Trophoblast cell (in vitro differentiated cells and primary cell): ENCODE results near the gene PLD2. TPM values are rescaled to one million over a fixed set of nuclear protein-coding genes. Genes with fewer than 3 reads are reported as not detected.

Experiments used
- DNase-seq, 2 donors: peaks; one replicate each; pipeline ENCODE4 v3.0.0-alpha.2; 2016
- H2AFZ ChIP-seq: 2 replicates; pipeline ENCODE4 v1.6.1; 2013; ENCODE audit warnings: low read length, moderate library complexity, mild to moderate bottlenecking; ENCODE audit not compliant: insufficient read depth, poor library complexity
- H2AK5ac ChIP-seq: 2 replicates; pipeline ENCODE4 v1.6.1; 2013; ENCODE audit warnings: mild to moderate bottlenecking, low read length
- H2BK120ac ChIP-seq: 2 replicates; pipeline ENCODE4 v1.6.1; 2013; ENCODE audit warnings: low read length, mild to moderate bottlenecking, moderate library complexity; ENCODE audit not compliant: insufficient read depth, poor library complexity
- H2BK12ac ChIP-seq: 2 replicates; pipeline ENCODE4 v1.6.1; 2013; ENCODE audit warnings: mild to moderate bottlenecking, low read length, moderate library complexity
- H2BK5ac ChIP-seq: 2 replicates; pipeline ENCODE4 v1.6.1; 2013; ENCODE audit warnings: low read length, low read depth, moderate library complexity, mild to moderate bottlenecking; ENCODE audit not compliant: poor library complexity
- H3K14ac ChIP-seq: 2 replicates; pipeline ENCODE4 v1.6.1; 2013; ENCODE audit warnings: mild to moderate bottlenecking, low read length
- H3K18ac ChIP-seq: 2 replicates; pipeline ENCODE4 v1.6.1; 2013; ENCODE audit warnings: mild to moderate bottlenecking, low read length
- H3K23ac ChIP-seq: 2 replicates; pipeline ENCODE4 v1.6.1; 2013; ENCODE audit warnings: low read length
- H3K27ac ChIP-seq: 2 replicates; pipeline ENCODE4 v1.5.1; 2013; ENCODE audit warnings: low read depth, mild to moderate bottlenecking, inconsistent platforms, low read length, moderate library complexity
- H3K27me3 ChIP-seq: 2 replicates; pipeline ENCODE4 v1.6.1; 2013; ENCODE audit warnings: inconsistent platforms, mild to moderate bottlenecking, low read length, moderate library complexity; ENCODE audit not compliant: insufficient read depth
- H3K36me3 ChIP-seq, 2 experiments: 1 replicate in 1 of 2; 2 replicates in 1 of 2; pipeline ENCODE4 v1.6.1; 2013; ENCODE audit warnings: low read length in 2 of 2, mild to moderate bottlenecking in 2 of 2, moderate library complexity in 1 of 2; ENCODE audit not compliant: insufficient read depth in 2 of 2, control insufficient read depth in 1 of 2
- H3K4ac ChIP-seq: 2 replicates; pipeline ENCODE4 v1.6.1; 2013; ENCODE audit warnings: low read depth, mild to moderate bottlenecking, low read length, moderate library complexity
- H3K4me1 ChIP-seq, 2 experiments: 1 replicate in 1 of 2; 2 replicates in 1 of 2; pipeline ENCODE4 v1.6.1; 2013; ENCODE audit warnings: low read length in 2 of 2, mild to moderate bottlenecking in 2 of 2, moderate library complexity in 1 of 2; ENCODE audit not compliant: insufficient read depth in 2 of 2, control insufficient read depth in 1 of 2
- H3K4me2 ChIP-seq: 2 replicates; pipeline ENCODE4 v1.6.1; 2013; ENCODE audit warnings: inconsistent platforms, mild to moderate bottlenecking, low read length, moderate library complexity
- H3K4me3 ChIP-seq: 2 replicates; pipeline ENCODE4 v1.5.1; 2013; ENCODE audit warnings: mild to moderate bottlenecking, low read depth, low read length, inconsistent platforms
- H3K79me1 ChIP-seq: one replicate; pipeline ENCODE4 v1.6.1; 2013; ENCODE audit warnings: low read length
- H3K79me2 ChIP-seq: 2 replicates; pipeline ENCODE4 v1.6.1; 2013; ENCODE audit warnings: low read length, mild to moderate bottlenecking; ENCODE audit not compliant: control insufficient read depth, insufficient read depth, poor library complexity
- H3K9ac ChIP-seq: 2 replicates; pipeline ENCODE4 v1.6.1; 2013; ENCODE audit warnings: mild to moderate bottlenecking, low read length
- H3K9me3 ChIP-seq: 2 replicates; pipeline ENCODE4 v1.6.1; 2013; ENCODE audit warnings: low read depth, mild to moderate bottlenecking, control low read depth, inconsistent platforms, low read length; ENCODE audit not compliant: insufficient read depth
- H4K12ac ChIP-seq: 2 replicates; pipeline ENCODE4 v1.6.1; 2013; ENCODE audit warnings: low read depth, mild to moderate bottlenecking, low read length, moderate library complexity
- H4K8ac ChIP-seq: 2 replicates; pipeline ENCODE4 v1.6.1; 2013; ENCODE audit warnings: low read depth, mild to moderate bottlenecking, low read length, moderate library complexity
- H4K91ac ChIP-seq: one replicate; pipeline ENCODE4 v1.6.1; 2013; ENCODE audit warnings: low read depth, mild to moderate bottlenecking, low read length, moderate library complexity
- WGBS: extraction: QIAGEN DNeasy Blood & Tissue Kit; methylation state at CpG from one replicate; pipeline ENCODE4 v1.1.7; 2013; ENCODE audit warnings: missing lambda C conversion rate; ENCODE audit not compliant: insufficient read length, insufficient coverage; ENCODE audit errors: extremely low coverage; 5-methylcytosine and 5-hydroxymethylcytosine counted together
- polyA plus RNA-seq: library from polyadenylated mRNA; stranded (reverse); fragments of 200-250 nt; gene quantifications from 2 replicates; pipeline ENCODE4 v1.2.3, GENCODE V29; 2013

Gene PLD2
- 40.7 and 43.6 TPM in 2 replicates for polyA plus RNA-seq

- no CpG with 5 or more reads among the region's 106 CpGs for WGBS
- peak within 1 kb of the TSS; percentile 67 for H4K12ac ChIP-seq
- peaks cover 2% of the 10 kb centered on the region for H3K9me3 ChIP-seq
- H3K4me3 ChIP-seq: peak within 1 kb of the TSS; percentile 91
- H3K27me3 ChIP-seq: no peaks in the 10 kb centered on the region
- H2AFZ ChIP-seq: peak within 1 kb of the TSS; percentile 83
- peak within 1 kb of the TSS; percentile 83 for H4K8ac ChIP-seq
- H2AK5ac ChIP-seq: peak within 1 kb of the TSS; percentile 39
- peak within 1 kb of the TSS; percentile 15 for H2BK12ac ChIP-seq
- peaks cover 10% of the 10 kb centered on the region for H3K79me1 ChIP-seq
- peak within 1 kb of the TSS; percentile 85 for H3K14ac ChIP-seq
- H3K18ac ChIP-seq: peak within 1 kb of the TSS; percentile 81
- peaks cover 20 to 22% of the 10 kb centered on the region in 2 experiments for H3K36me3 ChIP-seq
- H3K4me1 ChIP-seq: peaks cover 26 to 29% of the 10 kb centered on the region in 2 experiments
- H3K27ac ChIP-seq: no peak within 1 kb of the TSS
- peak within 1 kb of the TSS; percentile 99 for H3K4me2 ChIP-seq
- no peak within 1 kb of the TSS for H3K23ac ChIP-seq
- H3K79me2 ChIP-seq: peaks cover 7% of the 10 kb centered on the region
- H4K91ac ChIP-seq: peak within 1 kb of the TSS; percentile 95
- peak; percentile 83 to 94 for DNase-seq
- H2BK5ac ChIP-seq: peak within 1 kb of the TSS; percentile 67
- peak within 1 kb of the TSS; percentile 92 for H3K9ac ChIP-seq
- peak within 1 kb of the TSS; percentile 73 for H2BK120ac ChIP-seq
- peak within 1 kb of the TSS; percentile 91 for H3K4ac ChIP-seq
These were observed at the start of gene PLD2 for GRCh38 chr17:4806777-4807604. PLD2 (plus strand) TSS chr17:4807152; CDS start chr17:4807773, 621 bp downstream.

- Histone ChIP-seq H3K18ac (no peak overlapping the region), H4K12ac (no peak overlapping the region), H3K4me3 (no peak overlapping the region), H3K9ac (no peak overlapping the region), H3K23ac (no peak overlapping the region), H4K8ac (no peak overlapping the region), H3K14ac (no peak overlapping the region), H2BK120ac (no peak overlapping the region), H2AFZ (no peak overlapping the region), H3K9me3 (no peaks in the 10 kb centered on the region), H4K91ac (no peak overlapping the region), H2BK5ac (no peak overlapping the region), H3K79me2 (no peaks in the 10 kb centered on the region), H3K27me3 (no peaks in the 10 kb centered on the region), H3K4me2 (no peak overlapping the region), H3K27ac (no peak overlapping the region), H3K4ac (no peak overlapping the region), H2BK12ac (no peak overlapping the region), H3K4me1 (no peaks in the 10 kb centered on the region), H3K36me3 (no peaks in the 10 kb centered on the region), H2AK5ac (no peak overlapping the region), H3K79me1 (no peaks in the 10 kb centered on the region)
- DNase-seq: no peak
- no CpG with 5 or more reads among the region's 10 CpGs for WGBS
These were observed 47.1 kb upstream of the PLD2 start for GRCh38 chr17:4759776-4760236.

GRCh38 chr17:4764595-4764994 is 42.4 kb upstream of the PLD2 start:
- no CpG with 5 or more reads among the region's 3 CpGs for WGBS
- no peak overlapping the region for H2AK5ac ChIP-seq
- DNase-seq: no peak
- no peak overlapping the region for H3K27ac ChIP-seq
- H3K18ac ChIP-seq: no peak overlapping the region
- H3K4ac ChIP-seq: no peak overlapping the region
- no peak overlapping the region for H4K91ac ChIP-seq
- no peak overlapping the region for H3K4me3 ChIP-seq
- H3K4me2 ChIP-seq: no peak overlapping the region
- no peaks in the 10 kb centered on the region for H3K27me3 ChIP-seq
- no peaks in the 10 kb centered on the region for H3K36me3 ChIP-seq
- no peak overlapping the region for H3K14ac ChIP-seq
- H3K79me2 ChIP-seq: no peaks in the 10 kb centered on the region
- H3K9ac ChIP-seq: no peak overlapping the region
- no peak overlapping the region for H2BK5ac ChIP-seq
- H2BK12ac ChIP-seq: no peak overlapping the region
- H2AFZ ChIP-seq: no peak overlapping the region
- no peaks in the 10 kb centered on the region for H3K4me1 ChIP-seq
- no peak overlapping the region for H4K12ac ChIP-seq
- no peak overlapping the region for H4K8ac ChIP-seq
- no peak overlapping the region for H2BK120ac ChIP-seq
- H3K23ac ChIP-seq: no peak overlapping the region
- H3K79me1 ChIP-seq: no peaks in the 10 kb centered on the region
- no peaks in the 10 kb centered on the region for H3K9me3 ChIP-seq

GRCh38 chr17:4766201-4766600 is 40.8 kb upstream of the PLD2 start:
- no peak overlapping the region for H2BK12ac ChIP-seq
- no peak overlapping the region for H3K18ac ChIP-seq
- no peak overlapping the region for H4K8ac ChIP-seq
- H3K4ac ChIP-seq: no peak overlapping the region
- no peak overlapping the region for H4K91ac ChIP-seq
- H3K9ac ChIP-seq: no peak overlapping the region
- H2BK5ac ChIP-seq: no peak overlapping the region
- no peaks in the 10 kb centered on the region for H3K36me3 ChIP-seq
- no peaks in the 10 kb centered on the region for H3K79me1 ChIP-seq
- peak in 1 of 2 donors; percentile 50 for DNase-seq
- no peaks in the 10 kb centered on the region for H3K4me1 ChIP-seq
- H2AK5ac ChIP-seq: no peak overlapping the region
- H3K9me3 ChIP-seq: no peaks in the 10 kb centered on the region
- no peak overlapping the region for H2AFZ ChIP-seq
- no peaks in the 10 kb centered on the region for H3K27me3 ChIP-seq
- H3K4me3 ChIP-seq: no peak overlapping the region
- no peak overlapping the region for H3K23ac ChIP-seq
- WGBS: no CpG with 5 or more reads among the region's 3 CpGs
- H3K79me2 ChIP-seq: no peaks in the 10 kb centered on the region
- H3K4me2 ChIP-seq: no peak overlapping the region
- H3K27ac ChIP-seq: no peak overlapping the region
- no peak overlapping the region for H4K12ac ChIP-seq
- no peak overlapping the region for H2BK120ac ChIP-seq
- H3K14ac ChIP-seq: no peak overlapping the region
